ENCODE data around the gene CD83.

CD83 gene

DNA sequence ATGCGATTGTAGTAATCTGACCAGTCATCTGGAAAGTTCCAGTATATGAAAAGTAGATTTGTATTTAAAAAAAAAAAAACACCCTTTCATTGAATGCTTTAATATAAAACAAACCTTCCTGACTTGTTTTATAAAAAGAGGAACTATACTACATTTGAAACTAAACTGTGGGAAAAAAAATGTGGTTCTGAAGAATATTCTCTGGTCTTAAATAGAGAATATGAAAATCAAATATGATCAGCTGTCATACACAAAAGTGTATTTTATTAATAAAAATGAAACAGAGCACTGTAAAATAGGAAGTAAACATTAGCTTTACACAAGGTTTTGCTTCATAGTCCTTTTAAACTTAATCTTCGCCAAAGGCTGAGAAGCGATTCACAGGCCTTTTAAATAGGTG lies 25.3 kb upstream of the CD83 start:
- no peak for DNase-seq (ENCODE audit: low spot score)

DNA sequence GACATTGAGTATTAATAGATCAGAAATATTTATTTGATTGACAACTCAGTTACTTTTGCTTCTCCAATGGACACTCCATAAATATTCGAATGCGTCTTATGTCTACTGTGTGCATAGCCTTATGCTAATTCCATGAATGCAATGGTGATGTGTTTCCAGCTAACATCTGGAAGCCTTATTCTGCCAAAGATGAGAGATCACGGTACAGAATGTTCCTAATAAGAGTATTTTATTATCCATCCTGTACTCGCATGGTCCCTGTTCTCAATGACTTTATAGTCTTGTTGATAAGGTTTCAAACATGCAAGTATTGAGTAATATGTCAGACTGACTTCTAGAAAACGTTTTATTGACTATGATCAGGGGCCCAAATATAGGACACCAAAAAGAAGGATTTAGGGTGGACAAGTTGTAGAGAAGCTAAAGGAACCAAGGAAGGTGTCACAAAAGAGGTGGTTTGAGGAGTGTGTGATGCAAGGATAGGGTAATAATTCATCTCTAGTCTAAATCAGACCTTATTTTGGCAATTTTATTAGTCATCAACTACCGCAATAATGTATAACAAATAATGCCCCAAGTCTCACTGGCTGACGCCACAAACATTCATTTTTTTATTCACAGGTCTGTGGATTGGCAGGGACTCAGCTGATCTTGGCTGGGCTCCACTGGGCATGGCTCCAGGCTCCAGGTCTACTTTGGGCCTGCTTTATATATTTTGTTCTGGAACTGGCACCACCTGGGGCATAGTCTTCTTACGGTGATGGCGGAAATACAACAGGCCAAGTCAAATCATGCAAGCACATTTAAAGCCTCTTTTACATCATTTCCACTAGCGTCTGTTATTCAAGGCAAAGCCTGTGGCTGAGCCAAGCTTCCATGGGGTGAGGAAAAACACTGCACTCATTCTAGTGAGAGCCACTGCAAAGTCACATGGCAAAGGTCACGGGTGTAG lies 24.5 kb upstream of the CD83 start:
- no peak for DNase-seq (ENCODE audit: low spot score)

DNA sequence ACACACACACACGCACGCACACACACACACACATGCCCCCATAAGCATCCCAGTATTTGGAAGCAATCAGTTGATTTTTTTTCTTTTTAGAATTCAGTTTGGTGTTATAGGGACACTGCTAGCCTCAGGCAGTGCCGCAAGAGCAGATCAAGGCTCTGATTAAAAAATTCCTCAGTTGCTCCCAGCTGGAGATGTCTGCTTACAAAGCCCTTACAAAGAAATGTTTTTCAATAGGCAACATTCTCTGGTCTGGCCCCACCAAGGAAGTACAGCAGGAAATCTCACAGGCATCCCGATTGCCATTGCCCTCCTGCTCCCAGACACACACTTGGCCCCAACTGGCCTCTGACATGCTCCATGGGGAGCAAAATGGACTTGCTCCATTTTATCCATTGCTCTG lies 22.9 kb upstream of the CD83 start:
- no peak for DNase-seq (ENCODE audit: low spot score)

DNA sequence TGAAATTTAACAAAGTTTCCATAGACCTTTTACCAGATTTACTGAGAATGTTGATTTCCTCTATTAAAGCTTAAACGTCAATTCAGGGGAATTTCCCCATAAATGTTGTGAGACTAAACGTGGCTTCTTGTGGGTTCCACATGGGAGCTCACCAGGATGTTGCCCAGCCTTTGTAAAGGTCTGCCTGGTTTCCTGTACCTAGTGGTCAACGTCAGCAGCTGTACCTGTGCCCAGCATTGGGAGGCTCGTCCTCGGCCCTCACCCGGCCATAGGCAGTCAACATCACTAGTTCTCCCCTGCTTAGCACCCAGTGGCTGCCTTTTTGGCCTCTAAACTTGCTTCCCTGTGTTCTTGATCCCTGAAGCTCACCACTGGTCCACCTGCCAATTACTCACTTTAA lies 22.1 kb upstream of the CD83 start:
- no peak for DNase-seq (ENCODE audit: low spot score)

DNA sequence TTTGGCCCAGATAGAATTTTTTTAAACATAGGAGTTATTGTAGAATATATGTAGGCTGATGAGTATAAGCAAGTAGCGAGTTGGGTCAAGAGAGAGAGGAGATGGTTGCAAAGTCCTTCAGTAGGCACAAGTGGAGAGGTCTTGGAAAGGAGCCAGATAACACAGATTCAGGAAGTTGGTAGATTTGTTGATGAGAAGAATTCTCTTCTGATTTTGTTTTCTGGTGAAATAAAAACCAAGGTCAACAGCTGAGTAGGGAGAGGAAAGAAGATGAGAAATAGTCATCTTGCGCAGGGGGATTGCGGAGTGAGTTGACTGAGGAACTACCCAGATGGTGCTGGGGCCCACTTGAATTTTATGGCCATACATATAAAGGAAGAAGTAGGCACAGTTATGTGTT lies 17.4 kb upstream of the CD83 start:
- no peak for DNase-seq (ENCODE audit: low spot score)

DNA sequence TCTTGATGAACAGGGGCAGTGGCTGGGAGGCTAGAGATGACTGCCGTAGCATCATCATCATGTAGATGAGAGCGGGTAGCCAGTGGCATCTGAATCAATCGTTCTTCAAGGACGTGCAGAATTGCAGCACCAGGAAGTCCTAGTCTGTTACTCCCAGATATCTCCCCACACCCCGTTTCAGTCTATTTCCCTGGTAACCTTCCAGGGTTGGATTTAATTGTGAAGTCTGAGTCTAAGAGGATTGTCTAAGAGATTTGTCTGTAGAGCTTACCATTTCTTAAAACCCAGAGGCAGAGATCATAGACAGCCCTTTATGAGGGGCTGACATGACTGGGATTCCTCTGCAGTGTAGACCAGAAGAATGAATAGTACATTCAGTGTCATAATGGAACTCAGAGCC lies 16.6 kb upstream of the CD83 start:
- DNase-seq (ENCODE audit: low spot score), result no peak

DNA sequence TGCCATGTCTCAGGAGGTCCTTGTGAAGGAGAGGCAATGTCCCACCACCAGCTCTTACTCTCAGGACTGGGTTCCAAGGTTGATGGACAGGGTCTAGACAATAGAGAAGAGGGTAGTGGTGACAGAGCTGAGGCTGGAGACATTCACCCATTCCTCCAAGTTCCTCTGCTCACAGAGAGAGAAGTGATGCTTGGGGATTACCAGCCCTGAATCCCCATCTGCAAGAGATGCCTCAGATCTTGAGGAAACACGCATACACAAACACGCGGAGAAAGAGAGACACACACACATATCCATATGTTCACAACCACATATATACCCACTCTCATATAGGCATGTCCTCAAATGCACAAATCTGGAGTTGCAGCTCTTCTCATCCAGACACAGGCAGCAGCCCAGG lies 15.2 kb upstream of the CD83 start:
- no peak for DNase-seq (ENCODE audit: low spot score)

DNA sequence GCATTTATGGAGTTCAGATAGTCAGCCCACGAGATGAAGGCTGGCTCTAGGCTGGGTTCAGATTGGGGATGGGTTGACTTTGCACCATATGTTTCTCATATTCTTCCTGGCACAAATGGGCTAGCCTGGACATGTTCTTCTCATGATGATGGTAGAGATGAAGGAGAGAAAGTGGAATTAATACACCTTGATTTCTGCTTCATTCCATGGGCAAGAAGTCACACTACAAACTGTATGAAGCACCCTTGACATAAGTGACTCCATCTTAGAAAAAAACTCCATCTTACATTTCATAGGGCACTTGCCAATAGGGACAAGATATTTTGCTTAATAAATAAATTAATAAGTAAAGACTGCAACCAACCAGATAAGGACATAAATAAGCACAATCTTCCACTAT lies 12.0 kb upstream of the CD83 start:
- no peak for DNase-seq (ENCODE audit: low spot score)

DNA sequence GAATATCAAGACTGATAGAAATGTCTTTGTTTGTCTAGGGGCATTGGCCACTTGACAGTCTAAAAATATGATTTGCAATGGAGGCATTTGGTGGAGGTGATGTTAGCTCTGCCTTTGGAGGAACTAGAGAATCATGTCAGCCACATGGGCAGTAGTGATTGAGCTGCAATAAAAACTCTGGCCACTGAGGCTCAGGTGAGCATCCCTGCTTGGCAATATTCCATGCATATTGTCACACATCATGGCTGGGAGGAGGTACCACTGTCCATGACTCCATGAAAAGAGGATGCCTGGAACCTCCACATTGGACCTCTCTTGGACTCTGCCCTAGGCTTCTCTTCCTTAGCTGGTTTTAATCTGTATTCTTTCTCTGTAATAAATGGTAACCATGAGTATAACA lies 10.6 kb upstream of the CD83 start:
- no peak for DNase-seq (ENCODE audit: low spot score)

DNA sequence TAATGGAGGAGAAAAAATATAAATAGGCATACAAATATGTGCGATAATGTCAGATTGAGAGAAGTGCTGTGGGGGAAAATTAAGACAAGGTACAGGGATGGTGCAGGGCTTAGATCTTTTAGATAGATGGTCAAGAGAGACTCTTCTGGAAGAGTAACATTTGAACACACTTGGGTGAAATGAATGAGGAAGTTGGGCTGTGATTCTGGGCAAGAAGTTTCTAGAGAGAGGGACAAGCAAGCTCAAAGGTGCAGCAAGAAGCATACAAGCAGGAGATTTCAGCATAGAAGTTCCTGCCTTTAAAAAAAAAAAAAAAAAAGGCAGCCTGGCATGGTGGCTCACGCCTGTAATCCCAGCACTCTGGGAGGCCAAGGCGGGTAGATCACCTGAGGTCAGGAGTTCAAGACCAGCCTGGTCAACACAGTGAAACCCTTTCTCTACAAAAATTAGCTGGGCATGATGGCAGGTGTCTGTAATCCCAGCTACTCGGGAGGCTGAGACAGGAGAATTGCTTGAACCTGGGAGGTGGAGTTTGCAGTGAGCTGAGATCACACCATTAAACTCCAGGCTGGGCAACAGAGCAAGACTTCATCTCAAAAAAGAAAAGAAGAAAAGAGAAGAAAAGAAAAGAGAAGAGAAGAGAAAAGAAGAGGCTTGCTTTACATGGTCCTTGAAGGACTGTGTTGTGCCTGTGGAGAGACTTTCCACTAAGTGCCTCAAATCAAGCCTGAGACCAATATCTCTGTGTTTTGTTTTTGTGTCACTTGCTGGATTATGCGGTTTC lies 9.7 kb upstream of the CD83 start:
- DNase-seq (ENCODE audit: low spot score), result no peak

DNA sequence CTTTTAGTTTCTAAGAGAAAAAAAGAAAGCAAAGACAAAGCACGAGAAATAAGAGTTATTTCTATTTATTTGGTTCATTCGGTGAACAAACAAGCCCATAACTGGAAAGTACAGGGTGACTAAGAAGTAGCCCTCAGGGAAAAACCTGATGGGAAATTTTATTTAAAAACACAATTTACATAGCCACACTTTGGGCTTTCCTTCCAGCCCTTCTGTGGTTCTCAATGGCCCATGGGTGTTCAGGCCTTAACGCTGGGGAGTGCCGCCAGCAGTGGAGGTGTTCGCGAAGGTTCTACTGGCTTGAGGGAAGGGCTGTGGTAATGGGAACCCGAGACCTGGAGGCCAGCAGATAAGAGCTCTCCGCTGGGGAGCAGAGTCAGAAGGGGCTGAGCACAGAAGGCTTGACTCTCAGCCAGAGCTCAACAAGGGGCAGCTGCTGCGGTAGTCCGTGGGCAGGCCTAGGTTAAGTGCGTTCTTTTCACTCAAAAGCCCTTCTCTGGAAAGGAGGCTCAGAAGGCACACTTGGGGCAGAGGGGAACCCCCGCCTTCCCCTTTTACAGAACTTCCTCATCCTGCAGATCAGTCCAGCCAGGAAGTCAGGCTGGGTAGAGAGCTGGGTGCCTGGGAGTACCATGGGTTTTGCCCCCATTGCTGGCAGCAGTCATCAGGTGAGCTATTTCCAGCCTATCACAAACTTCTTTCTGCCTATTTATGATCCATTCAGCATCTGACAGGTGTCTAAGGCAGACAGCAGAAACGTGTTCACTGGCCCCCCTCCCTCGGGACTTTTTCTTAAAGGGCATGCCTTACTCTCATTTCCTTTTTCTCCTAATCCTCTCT lies 8.8 kb upstream of the CD83 start:
- DNase-seq (ENCODE audit: low spot score), result peak; percentile 28

DNA sequence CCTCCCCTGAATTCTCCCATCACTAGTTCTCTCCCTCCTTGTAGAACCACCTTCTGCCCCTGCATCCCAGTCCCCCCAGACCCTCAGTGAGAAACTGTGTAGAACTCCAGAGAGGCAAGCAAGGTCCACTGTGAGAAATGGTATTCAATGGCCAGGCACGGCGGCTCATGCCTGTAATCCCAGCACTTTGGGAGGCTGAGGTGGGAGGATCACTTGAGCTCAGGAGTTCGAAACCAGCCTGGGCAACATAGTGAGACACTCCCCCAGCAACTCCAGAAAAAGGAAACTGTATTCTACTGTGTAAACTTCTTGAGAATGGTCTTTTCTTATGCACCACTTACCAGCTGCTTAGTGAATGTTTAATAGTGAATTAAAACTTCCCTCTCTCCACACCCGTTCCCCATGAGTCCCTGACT lies 8.2 kb upstream of the CD83 start:
- DNase-seq (ENCODE audit: low spot score), result no peak

DNA sequence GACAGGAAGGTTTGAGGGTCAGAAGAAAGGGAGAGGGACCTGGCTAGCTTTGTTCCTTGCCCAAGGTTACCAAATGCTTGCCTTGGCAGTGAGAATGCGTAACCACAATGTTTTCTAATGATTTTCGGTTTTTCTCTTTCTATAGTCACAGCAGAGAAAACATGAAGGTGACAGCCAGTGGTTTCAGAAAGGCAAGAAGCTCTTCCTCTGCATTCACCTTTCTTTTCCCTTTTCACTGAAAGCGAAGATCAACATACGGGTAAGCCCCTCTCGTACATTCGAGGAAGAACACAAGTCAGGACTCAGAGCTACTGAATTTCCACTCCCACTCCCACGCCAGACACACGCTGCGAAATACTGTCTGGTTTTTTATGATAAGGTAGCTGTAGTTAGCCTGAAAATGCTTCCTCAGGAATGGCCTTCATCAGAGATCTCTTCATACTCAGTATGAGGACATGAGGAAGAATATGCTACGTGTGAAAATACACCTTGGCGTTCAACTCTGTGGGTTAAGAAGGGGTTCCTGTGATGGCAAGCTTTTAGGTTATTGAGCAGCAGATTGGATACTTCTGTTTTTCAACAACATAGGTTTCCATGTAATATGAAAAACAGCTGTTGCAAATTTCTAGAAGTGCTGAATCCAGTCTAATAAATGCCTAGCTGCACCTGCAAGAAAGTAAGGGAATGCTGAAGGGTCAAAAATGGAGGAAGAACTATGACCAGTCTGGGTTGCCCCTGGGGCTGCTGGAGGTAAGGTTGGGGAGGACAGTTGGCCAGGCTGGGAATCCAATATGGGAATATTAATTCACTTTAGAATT lies 7.4 kb upstream of the CD83 start:
- DNase-seq (ENCODE audit: low spot score), result peak; percentile 27

DNA sequence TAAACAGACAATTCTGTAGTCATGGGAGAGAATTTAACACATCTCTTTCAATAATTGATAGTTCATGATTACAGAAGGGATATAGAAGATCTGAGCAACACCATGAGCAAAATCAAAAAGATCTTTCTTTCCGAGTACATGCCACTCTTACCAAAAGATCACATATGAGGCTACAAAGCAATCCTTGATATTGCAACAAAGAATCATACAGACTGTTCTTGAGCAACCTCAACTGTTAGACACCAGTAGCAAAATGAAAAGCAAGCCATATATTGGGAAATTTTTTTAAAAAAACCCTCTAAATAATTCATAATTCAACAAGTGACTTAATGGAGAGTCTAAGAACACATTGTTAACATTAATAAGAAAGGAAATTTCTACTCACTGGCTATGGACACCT lies 3.6 kb upstream of the CD83 start:
- DNase-seq (ENCODE audit: low spot score), result no peak

DNA sequence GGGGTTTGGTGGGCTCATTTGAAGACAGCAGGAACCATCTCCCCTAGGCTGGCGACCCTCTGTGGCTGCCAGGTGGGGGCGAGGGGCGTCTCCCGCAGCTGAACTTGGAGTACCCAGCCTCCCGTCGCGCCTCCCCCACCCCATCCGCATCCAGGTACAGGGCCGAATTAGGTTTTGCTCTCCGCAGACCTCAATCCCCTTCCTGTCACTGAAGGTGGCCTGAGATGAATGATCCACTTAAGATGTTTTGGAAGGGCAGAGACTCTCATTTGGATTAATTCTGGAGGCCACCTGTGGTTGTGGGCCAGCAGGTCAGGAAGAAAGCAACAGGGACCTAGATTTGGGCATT lies 493 bp downstream of the CD83 start:
- DNase-seq (ENCODE audit: low spot score), result no peak

DNA sequence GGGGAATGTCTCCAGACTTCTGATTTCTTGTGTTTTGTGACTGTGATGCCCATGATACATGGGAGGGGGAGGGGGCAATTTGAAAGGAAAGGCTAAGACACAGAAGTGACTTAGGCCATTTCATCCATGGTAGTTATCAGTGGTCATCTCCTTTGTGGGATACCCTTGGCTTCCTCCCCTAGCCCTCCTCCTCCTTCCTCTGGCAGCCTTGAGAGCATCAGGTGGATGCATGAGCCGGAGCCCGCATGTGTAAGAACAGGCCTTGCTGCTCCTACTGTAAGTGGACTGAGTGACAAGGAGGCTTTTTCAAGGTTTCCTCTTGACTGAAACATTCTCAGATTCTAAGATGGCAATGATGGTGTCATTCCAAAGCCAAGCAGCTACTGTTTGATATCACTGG lies 874 bp downstream of the CD83 start:
- no peak for DNase-seq (ENCODE audit: low spot score)

DNA sequence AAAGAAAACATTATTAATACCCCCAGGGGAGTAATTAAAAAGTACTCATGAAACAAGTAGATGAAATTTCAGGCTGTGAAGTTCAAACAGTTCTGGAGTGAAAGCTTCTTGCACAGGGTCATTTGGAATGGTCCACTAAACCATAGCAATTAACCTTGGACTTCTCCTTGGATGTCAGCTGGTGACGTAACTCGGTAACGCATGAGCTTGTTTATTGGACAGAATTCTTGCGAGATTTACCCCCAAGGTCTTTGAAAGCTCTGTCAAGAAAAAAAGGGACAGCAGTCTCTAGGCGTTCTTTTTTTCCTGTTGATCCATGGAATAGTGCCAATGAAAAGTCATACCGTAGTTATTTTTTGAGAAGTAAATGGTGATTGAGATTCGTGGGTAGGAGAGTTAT lies 2.2 kb downstream of the CD83 start:
- DNase-seq (ENCODE audit: low spot score), result no peak

DNA sequence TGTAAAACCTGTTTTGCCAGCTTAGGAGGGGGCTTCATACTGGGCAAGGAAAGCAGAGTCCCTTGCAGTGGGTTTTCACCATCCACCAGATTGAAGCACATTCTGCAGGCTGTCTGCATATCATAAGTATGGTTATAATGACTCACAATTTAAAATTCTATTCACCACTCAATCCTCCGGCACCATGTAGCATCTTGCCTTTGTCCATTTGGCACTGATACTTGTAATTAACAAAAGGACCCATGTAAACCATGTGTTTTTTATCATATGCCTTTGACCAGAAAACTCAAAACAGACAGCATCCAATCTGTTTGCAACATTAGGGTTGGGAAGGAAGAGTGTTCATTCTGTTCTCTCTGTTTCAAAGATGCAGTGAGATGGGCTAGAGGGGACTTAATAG lies 3.0 kb downstream of the CD83 start:
- no peak for DNase-seq (ENCODE audit: low spot score)

DNA sequence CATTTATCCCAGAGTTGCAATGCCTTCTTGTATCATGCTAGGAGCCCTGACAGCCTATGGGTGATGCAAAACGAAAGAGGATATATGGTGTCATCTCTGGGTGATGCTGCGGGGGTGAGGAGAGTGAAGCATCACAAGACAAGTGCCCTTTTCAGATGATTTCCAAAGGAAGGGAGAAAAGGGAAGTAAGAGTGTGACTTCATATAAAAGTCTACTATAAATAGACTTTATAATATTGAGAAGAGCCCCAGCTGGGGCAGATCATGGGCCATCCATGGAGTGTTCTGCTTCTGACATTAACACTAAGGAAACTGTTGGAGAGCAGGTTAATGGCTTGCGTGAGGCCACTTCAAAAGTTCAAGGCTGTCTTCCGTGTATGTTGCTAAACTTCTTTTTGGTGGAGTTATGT lies 4.4 kb downstream of the CD83 start:
- DNase-seq (ENCODE audit: low spot score), result peak; percentile 25

DNA sequence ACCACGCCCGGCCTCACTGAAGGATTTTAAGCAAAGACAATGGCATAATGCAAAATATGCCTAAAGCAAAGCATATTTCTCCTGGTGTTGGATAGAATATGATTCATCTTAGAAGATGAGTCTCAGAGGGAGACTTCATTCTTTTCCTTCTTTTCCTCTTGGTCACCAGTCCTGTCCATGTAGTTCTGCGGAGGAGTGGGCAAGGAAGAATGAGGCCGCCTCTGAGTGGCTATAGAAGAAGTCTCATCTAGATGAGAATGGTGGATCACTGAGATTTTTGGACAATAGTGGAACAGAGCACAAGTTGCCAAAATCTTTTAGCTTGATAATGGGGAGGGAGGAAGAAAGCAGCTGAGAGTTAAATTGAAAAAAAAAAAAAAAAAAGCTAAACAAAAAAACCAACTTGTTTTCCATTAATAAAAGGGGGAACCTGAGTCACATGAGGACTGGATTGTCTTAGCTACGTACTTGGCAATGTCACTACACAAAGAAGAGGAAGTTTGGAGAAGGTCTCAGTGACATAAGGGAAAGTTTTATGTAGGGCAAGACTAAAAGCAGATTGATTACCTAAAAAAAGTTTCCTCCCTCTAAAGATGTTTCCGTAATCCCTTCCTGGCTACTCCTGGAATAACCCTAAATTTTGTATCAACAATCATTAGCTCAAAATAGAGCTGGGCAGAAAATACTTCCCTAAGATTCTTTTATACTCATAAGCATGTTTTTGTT lies 6.0 kb downstream of the CD83 start:
- DNase-seq (ENCODE audit: low spot score), result no peak

DNA sequence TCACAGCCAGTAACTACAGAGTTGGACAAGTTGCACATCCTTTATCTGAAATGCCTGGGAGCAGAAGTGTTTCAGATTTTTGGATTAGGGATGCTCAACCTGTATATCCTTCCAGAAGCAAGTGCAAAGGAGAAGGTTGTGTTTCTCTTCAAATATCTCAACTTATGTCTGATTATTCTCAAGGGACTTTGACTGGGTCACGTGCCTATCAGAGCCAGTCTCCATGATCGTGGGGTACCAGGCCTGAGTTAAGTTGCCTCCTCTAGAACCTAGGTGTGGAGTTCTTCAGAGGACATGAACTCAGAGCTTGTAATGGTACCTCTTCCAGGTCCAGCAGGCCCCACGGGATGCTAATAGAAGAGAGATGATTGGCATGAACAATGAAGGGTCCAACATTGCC lies 7.8 kb downstream of the CD83 start:
- DNase-seq (ENCODE audit: low spot score), result no peak
